ENCODE data around the gene PACSIN2. TPM values are rescaled to one million over a fixed set of nuclear protein-coding genes. Genes with fewer than 3 reads are reported as not detected.

The PACSIN2 gene
- total RNA-seq, 5 donors from 2014 or later (not counting 1 experiment from before 2014, with no cell fraction given): 25.9 to 49.0 (median 40.4) TPM

DNA sequence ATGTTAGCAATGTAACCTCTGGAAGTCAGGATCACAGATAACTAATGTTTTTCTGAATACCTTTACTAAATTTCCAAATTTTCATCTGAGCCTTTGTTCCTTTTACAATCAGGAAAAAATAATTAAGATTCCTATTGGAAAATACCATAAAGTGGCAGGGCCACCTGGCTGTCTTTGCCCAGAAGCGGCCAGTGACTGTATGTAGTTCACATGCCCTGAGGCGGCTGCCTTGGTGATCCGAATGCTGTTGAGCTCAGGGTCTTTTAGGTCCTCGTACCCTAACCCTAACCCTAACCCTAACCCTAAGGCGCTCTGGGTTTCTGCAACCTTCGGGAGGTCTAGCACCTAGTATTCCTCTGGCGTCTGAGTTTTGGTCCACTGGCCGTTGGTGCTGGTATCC is 149.4 kb downstream of the PACSIN2 start:
- Histone ChIP-seq H3K4me3 (ENCODE audit: control insufficient read depth in 1 of 2, extremely low read depth in 1 of 2, low read length in 1 of 2) (no peak overlapping the region), H3K9me3 (no peaks in the 10 kb centered on the region), H3K27me3 (replicated peaks in 1 of 2; ENCODE audit: control insufficient read depth in 2 of 2, extremely low read depth in 1 of 2, insufficient read depth in 2 of 2, low read length in 1 of 2) (no peaks in the 10 kb centered on the region), H3K27ac (ENCODE audit: low read length) (no peak overlapping the region), H3K4me1 (ENCODE audit: control insufficient read depth in 1 of 2, extremely low read depth in 1 of 2, insufficient read depth in 2 of 2, low read length in 2 of 2) (no peaks in the 10 kb centered on the region), H3K36me3 (ENCODE audit: control insufficient read depth in 2 of 2, extremely low read depth in 1 of 2, insufficient read depth in 1 of 2, low read length in 1 of 2) (peaks cover 0 to 11% of the 10 kb centered on the region in 2 donors)
- H3K9me3 Mint-ChIP-seq: peaks cover 0 to 3% (median 1%) of the 10 kb centered on the region in 3 donors
- H3K4me3 Mint-ChIP-seq: no peak overlapping the region
- H3K27ac Mint-ChIP-seq: no peak overlapping the region
- ChIA-PET CTCF (no interaction called here), POLR2A (interaction anchor here in 1 of 2 donors (0.7 kb wide), 1 partner anchor 44 kb away, joined by 3 read pairs; no protein-coding TSS in a partner anchor)
- DNase-seq (no peak), ATAC-seq (replicated peaks in 1 of 4) (no peak)
- peaks cover 7 to 19% (median 12%) of the 10 kb centered on the region in 3 donors for H3K4me1 Mint-ChIP-seq
- H3K27me3 Mint-ChIP-seq: no peaks in the 10 kb centered on the region
- WGBS (ENCODE audit: insufficient coverage): 97% methylated on average over 5 of the region's 8 CpGs
- H3K36me3 Mint-ChIP-seq: peaks cover 11% of the 10 kb centered on the region

DNA sequence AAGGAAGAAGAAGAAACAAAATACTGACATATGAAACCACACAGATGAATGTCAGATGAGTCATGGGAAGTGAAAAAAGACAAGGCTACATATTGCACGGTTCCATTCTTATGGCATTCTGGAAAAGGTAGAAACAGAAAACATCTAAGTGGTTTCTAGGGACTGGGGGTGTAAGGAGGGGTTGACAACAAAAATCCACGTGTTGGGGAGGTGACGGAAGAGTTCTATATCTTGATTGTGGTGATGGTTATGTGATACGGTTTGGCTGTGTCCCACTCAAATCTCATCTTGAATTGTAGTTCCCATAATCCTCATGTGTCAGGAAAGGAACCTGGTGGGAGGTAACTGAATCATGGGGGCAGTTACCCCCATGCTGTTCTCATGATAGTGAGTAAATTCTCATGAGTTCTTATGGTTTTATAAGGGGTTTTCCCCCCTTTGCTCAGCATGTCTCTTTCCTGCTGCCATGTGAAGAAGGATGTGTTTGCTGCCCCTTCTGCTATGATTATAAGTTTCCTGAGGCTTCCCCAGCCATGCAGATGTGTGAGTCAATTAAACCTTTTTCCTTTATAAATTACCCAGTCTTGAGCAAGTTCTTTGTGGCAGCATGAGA is 151.5 kb downstream of the PACSIN2 start:
- peak in 1 of 35 experiments; percentile 6 for DNase-seq
- Histone ChIP-seq H3K9me3 (no peaks in the 10 kb centered on the region), H3K36me3 (ENCODE audit: control insufficient read depth in 2 of 2, extremely low read depth in 1 of 2, insufficient read depth in 1 of 2, low read length in 1 of 2) (no peaks in the 10 kb centered on the region), H3K27ac (ENCODE audit: low read length) (no peak overlapping the region), H3K4me1 (ENCODE audit: control insufficient read depth in 1 of 2, extremely low read depth in 1 of 2, insufficient read depth in 2 of 2, low read length in 2 of 2) (no peaks in the 10 kb centered on the region), H3K4me3 (ENCODE audit: control insufficient read depth in 1 of 2, extremely low read depth in 1 of 2, low read length in 1 of 2) (no peak overlapping the region), H3K27me3 (replicated peaks in 1 of 2; ENCODE audit: control insufficient read depth in 2 of 2, extremely low read depth in 1 of 2, insufficient read depth in 2 of 2, low read length in 1 of 2) (no peaks in the 10 kb centered on the region)
- Mint-ChIP-seq H3K4me1 (peaks cover 7 to 22% (median 14%) of the 10 kb centered on the region in 3 donors), H3K36me3 (peaks cover 3% of the 10 kb centered on the region), H3K4me3 (peak overlapping the region in 1 of 3 donors; percentile 26), H3K27me3 (no peaks in the 10 kb centered on the region), H3K27ac (peak overlapping the region; percentile 73 to 83), H3K9me3 (peaks cover 0 to 3% (median 1%) of the 10 kb centered on the region in 3 donors)
- WGBS (ENCODE audit: insufficient coverage): no CpG with 5 or more reads among the region's 4 CpGs
- ChIA-PET POLR2A (interaction anchor here in 1 of 2 donors (0.6 kb wide), 1 partner anchor 51 kb away, joined by 3 read pairs; no protein-coding TSS in a partner anchor), CTCF (no interaction called here)
- ATAC-seq (replicated peaks in 1 of 4): no peak

- Mint-ChIP-seq H3K9me3 (peaks cover 0 to 3% (median 1%) of the 10 kb centered on the region in 3 donors), H3K27ac (no peak overlapping the region), H3K36me3 (peaks cover 3% of the 10 kb centered on the region), H3K4me1 (peaks cover 7 to 21% (median 18%) of the 10 kb centered on the region in 3 donors), H3K4me3 (no peak overlapping the region), H3K27me3 (no peaks in the 10 kb centered on the region)
- ATAC-seq (replicated peaks in 1 of 4) (no peak), DNase-seq (no peak)
- Histone ChIP-seq H3K36me3 (ENCODE audit: control insufficient read depth in 2 of 2, extremely low read depth in 1 of 2, insufficient read depth in 1 of 2, low read length in 1 of 2) (no peaks in the 10 kb centered on the region), H3K4me1 (ENCODE audit: control insufficient read depth in 1 of 2, extremely low read depth in 1 of 2, insufficient read depth in 2 of 2, low read length in 2 of 2) (peaks cover 2 to 11% of the 10 kb centered on the region in 2 experiments), H3K27me3 (replicated peaks in 1 of 2; ENCODE audit: control insufficient read depth in 2 of 2, extremely low read depth in 1 of 2, insufficient read depth in 2 of 2, low read length in 1 of 2) (no peaks in the 10 kb centered on the region), H3K4me3 (ENCODE audit: control insufficient read depth in 1 of 2, extremely low read depth in 1 of 2, low read length in 1 of 2) (no peak overlapping the region), H3K9me3 (no peaks in the 10 kb centered on the region), H3K27ac (ENCODE audit: low read length) (no peak overlapping the region)
- 95% methylated on average over 3 of the region's 7 CpGs for WGBS (ENCODE audit: insufficient coverage)
- CTCF ChIA-PET: no interaction called here
- POLR2A ChIA-PET: no interaction called here
These were observed 152.8 kb downstream of the PACSIN2 start for GRCh38 chr22:42862045-42862734.

DNA sequence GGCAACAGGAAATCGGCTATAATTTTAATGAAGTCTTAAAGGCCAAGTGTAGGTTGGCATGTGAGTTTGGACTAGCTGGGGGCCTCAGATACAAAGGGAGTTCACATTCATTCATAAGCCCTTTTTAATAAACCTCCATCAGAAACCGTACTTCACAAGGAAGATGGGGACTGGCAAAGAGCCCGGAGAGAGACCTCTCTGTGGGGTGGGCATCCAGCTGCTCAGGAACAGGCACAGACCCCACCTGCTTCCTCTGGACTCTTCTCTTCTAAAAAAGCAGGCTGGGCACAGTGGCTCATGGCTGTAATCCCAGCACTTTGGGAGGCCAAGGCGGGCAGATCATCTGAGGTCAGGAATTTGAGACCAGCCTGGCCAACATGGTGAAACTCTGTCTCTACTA is 154.0 kb downstream of the PACSIN2 start:
- no peak for DNase-seq
- Mint-ChIP-seq H3K4me3 (no peak overlapping the region), H3K27ac (no peak overlapping the region), H3K9me3 (peaks cover 0 to 3% (median 1%) of the 10 kb centered on the region in 3 donors), H3K36me3 (peaks cover 3% of the 10 kb centered on the region), H3K4me1 (peaks cover 12 to 24% (median 21%) of the 10 kb centered on the region in 3 donors), H3K27me3 (no peaks in the 10 kb centered on the region)
- Histone ChIP-seq H3K4me1 (ENCODE audit: control insufficient read depth in 1 of 2, extremely low read depth in 1 of 2, insufficient read depth in 2 of 2, low read length in 2 of 2) (peaks cover 4 to 16% of the 10 kb centered on the region in 2 experiments), H3K27me3 (replicated peaks in 1 of 2; ENCODE audit: control insufficient read depth in 2 of 2, extremely low read depth in 1 of 2, insufficient read depth in 2 of 2, low read length in 1 of 2) (no peaks in the 10 kb centered on the region), H3K27ac (ENCODE audit: low read length) (no peak overlapping the region), H3K4me3 (ENCODE audit: control insufficient read depth in 1 of 2, extremely low read depth in 1 of 2, low read length in 1 of 2) (no peak overlapping the region), H3K9me3 (no peaks in the 10 kb centered on the region), H3K36me3 (ENCODE audit: control insufficient read depth in 2 of 2, extremely low read depth in 1 of 2, insufficient read depth in 1 of 2, low read length in 1 of 2) (no peaks in the 10 kb centered on the region)
- 100% methylated on average over 1 of the region's 4 CpGs for WGBS (ENCODE audit: insufficient coverage)
- ChIA-PET POLR2A (interaction anchor here in 1 of 2 donors (1.1 kb wide), 1 partner anchor 10 kb away, joined by 7 read pairs; no protein-coding TSS in a partner anchor), CTCF (no interaction called here)
- no peak for ATAC-seq (replicated peaks in 1 of 4)

- H3K4me1 Mint-ChIP-seq: peaks cover 7 to 21% (median 17%) of the 10 kb centered on the region in 3 donors
- Histone ChIP-seq H3K27me3 (replicated peaks in 1 of 2; ENCODE audit: control insufficient read depth in 2 of 2, extremely low read depth in 1 of 2, insufficient read depth in 2 of 2, low read length in 1 of 2) (no peaks in the 10 kb centered on the region), H3K4me3 (ENCODE audit: control insufficient read depth in 1 of 2, extremely low read depth in 1 of 2, low read length in 1 of 2) (peak overlapping the region in 1 of 2 donors; percentile 47), H3K36me3 (ENCODE audit: control insufficient read depth in 2 of 2, extremely low read depth in 1 of 2, insufficient read depth in 1 of 2, low read length in 1 of 2) (no peaks in the 10 kb centered on the region), H3K9me3 (no peaks in the 10 kb centered on the region), H3K27ac (ENCODE audit: low read length) (no peak overlapping the region), H3K4me1 (ENCODE audit: control insufficient read depth in 1 of 2, extremely low read depth in 1 of 2, insufficient read depth in 2 of 2, low read length in 2 of 2) (peaks cover 8 to 24% of the 10 kb centered on the region in 2 experiments)
- ChIA-PET CTCF (no interaction called here), POLR2A (no interaction called here)
- no peaks in the 10 kb centered on the region for H3K9me3 Mint-ChIP-seq
- no peaks in the 10 kb centered on the region for H3K27me3 Mint-ChIP-seq
- peak overlapping the region in 1 of 2 donors; percentile 39 for H3K27ac Mint-ChIP-seq
- ATAC-seq (replicated peaks in 1 of 4): no peak
- peak in 1 of 35 experiments; percentile 13 for DNase-seq
- peak overlapping the region; percentile 63 to 93 (median 81) for H3K4me3 Mint-ChIP-seq
- 100% methylated on average over 10 of the region's 14 CpGs for WGBS (ENCODE audit: insufficient coverage)
- H3K36me3 Mint-ChIP-seq: no peaks in the 10 kb centered on the region
These were observed 157.0 kb downstream of the PACSIN2 start for GRCh38 chr22:42857845-42858481.

Measured in T-cell (primary cell).